GM21447 (cell line): ENCODE results near the gene IL2RA.

Source experiments
- ATAC-seq: cut with Tn5 transposase; IDR thresholded peaks from one replicate; pipeline ENCODE4 v1.9.1; 2021; ENCODE audit not compliant: unreplicated experiment

The IL2RA gene

GRCh38 chr10:6061056-6061455, 1.1 kb downstream of the IL2RA start:
- ATAC-seq = no peak

DNA sequence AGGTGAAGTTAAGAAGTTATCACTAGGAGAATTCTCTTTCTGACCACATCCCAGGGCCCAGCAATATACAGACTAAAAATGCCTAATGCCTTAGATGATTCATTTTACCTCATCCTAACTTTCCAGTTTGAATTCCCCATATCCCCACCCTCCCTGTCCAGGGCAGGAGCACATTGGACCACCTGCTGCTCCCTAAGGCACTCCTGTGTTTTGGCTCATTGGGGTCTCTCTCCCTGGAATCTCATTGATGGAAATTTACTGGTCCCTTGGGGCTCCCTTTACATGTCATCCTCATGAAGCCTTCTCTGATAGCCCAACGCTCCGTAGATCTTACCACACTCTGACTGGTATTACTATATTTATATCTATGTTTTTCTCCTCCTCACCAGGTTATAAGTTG, 2.7 kb downstream of the IL2RA start:
- ATAC-seq = no peak

GRCh38 chr10:6058682-6059475, 3.3 kb downstream of the IL2RA start:
- no peak for ATAC-seq

- ATAC-seq = no peak
Measured at GRCh38 chr10:6056411-6057135, 5.6 kb downstream of the IL2RA start.

- no peak for ATAC-seq
Measured at GRCh38 chr10:6055929-6056328, 6.2 kb downstream of the IL2RA start.

- no peak for ATAC-seq
Measured at GRCh38 chr10:6054884-6055283, 7.3 kb downstream of the IL2RA start.

- no peak for ATAC-seq
Measured at GRCh38 chr10:6053816-6054631, 8.1 kb downstream of the IL2RA start.

DNA sequence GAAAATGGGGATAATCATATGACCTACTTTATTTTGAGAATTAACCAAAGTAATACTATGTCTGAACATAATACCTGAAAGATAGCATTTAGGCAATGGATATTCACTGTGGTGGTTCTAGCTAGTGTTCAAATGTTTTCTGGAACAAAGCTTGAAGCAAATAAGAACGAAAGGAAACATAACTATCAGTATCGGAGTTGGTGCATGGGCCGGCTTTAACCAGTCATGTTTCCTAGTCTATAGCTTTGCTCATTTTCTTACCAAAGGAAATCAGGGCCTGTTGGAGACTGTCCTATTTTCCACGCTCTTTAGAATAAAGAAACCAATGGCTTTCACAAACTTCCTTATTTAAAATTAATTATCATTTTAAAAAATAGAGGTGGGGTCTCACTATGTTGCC, 8.9 kb downstream of the IL2RA start:
- no peak for ATAC-seq

DNA sequence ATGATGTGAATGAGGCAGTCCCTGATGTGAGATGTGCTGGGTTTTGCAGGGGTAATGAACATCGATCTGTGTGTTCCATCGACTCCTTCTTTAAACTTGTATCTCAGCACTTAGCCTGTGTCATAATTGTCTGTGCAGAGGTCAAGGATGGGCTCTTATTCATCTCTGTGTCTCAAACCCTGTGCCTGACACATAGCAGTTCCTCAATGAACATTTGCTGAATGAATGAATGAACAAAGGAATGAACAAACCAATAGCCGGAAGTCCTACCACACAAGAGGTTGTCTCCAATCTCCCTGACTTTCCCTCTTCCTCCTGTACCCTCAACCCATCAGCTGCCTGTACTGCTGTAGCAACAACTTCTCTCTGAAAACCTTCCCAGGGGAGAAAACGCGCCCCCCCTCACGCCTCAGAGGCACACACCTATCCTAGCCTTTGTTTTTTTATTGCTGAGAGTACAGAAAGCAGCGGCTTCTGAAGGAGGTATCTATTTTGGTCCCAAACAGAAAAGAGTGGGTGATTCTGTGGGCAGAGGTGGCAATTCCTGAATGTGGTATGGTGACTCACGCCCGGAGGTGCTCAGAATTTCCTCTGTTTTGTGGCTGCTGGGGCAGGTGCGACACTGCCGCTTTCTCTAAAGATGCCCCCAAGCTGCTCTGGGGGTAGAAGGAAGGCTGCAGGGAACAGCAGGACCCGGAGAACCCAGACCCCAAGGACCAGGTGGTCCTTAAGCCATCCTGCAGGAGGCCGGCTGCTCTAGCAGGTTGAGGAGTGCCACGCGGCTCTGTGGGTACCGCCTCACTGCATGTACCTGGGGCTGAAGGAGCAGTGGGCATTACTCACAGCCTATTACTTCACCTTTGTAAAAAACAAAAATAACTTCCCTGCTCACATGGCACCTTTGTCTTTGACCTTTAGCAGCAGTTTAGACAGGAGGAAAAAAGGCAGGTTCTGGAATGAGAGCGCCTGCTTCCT, 9.6 kb downstream of the IL2RA start:
- peak; percentile 28 for ATAC-seq

GRCh38 chr10:6050801-6051445, 11.2 kb downstream of the IL2RA start:
- peak; percentile 62 for ATAC-seq

- ATAC-seq = no peak
Measured at GRCh38 chr10:6049031-6049400, 13.2 kb downstream of the IL2RA start.

DNA sequence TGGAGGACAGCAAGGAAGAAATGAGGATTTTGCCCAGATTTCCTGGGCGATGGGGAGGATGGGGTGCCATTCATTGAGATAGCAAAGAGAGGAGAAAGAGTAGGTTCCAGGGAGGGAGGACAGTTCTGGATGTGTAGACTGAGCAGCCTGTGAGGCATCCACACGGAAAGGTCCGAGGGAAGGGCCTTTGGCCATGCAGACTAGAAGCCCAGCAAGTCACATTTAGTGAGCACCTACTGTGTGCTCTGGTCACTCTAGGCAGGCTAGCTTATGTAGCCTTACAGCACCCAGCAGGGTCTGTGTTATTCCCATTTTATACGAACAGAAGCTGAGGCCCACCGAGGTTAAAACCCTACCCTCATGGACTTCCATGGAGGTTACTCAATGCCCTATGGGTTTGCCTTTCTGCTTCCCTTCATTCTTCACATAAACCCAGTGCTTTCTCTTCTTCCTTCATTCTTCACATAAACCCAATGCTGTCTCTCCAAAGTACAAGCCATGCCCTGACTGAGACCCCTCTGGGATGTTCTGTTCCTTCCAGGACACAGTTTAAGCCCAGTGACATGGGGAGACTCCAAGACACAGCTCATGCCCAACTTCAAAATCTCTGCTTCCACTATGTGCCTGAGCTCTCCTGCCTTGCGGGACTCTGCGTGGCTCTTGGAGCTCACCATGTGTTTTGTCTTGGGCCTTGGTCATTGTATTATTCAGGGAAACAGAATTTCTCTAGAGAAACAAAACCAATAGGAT, 13.7 kb downstream of the IL2RA start:
- no peak for ATAC-seq

DNA sequence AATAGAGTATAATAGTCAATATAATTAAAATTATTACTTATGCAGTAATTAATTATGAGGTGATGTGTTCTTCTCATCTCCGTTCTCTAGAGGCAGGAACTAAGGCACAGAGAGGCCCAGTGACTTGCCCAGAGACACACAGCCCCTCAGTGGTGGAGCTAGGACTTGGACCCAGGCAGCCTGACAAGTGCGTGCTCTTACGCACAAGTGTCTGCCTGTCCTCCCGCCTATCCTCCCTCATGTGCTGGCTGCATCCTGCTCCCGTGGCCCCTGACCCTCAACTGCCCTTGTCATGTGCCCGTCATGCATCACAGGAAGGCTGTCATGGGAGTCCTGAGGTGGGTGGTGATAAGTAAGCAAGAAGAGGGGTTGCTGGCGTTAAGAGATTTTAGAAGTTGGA, 14.3 kb downstream of the IL2RA start:
- no peak for ATAC-seq

DNA sequence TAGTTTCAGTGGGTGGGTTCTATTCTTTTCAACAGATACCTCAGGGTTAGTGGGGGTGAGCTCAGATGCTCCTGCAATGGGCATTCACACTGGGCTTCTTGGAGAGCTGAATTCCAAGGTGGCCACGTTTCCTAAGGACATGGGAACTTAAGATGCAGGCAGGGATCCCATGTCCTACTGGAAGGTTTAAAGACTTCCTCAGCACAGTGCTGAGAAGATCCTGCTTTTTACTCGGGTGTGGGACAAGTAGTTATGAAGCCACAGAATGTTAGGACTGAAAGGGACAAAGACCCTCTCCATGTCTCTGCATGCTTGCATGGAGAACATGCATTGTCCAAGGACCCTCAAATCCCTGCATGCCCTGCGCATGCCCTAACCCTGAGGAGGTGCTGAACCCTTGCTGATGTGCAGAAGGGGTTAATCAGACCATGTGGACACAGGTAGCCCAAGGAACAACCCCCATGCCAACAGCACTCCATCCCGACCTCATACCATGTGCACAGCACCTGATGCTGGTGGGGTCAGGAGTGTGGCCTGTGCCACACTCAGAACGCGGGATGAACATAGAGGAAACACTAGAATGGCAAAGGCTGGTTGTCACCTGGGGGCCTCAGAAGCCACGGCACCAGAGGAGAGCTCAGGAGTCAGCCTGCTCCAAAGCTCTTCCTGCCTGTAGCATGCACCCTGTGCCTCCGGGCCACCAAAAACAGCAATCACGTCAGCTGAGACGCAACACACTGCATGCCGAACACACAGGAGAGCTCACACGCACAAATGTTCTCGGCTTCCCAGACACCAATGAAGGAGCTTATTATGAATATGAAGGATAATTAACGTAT, 15.2 kb downstream of the IL2RA start:
- ATAC-seq = no peak

- no peak for ATAC-seq
Measured at GRCh38 chr10:6045878-6046772, 16.0 kb downstream of the IL2RA start.

GRCh38 chr10:6045314-6045848, 16.8 kb downstream of the IL2RA start:
- ATAC-seq = no peak

DNA sequence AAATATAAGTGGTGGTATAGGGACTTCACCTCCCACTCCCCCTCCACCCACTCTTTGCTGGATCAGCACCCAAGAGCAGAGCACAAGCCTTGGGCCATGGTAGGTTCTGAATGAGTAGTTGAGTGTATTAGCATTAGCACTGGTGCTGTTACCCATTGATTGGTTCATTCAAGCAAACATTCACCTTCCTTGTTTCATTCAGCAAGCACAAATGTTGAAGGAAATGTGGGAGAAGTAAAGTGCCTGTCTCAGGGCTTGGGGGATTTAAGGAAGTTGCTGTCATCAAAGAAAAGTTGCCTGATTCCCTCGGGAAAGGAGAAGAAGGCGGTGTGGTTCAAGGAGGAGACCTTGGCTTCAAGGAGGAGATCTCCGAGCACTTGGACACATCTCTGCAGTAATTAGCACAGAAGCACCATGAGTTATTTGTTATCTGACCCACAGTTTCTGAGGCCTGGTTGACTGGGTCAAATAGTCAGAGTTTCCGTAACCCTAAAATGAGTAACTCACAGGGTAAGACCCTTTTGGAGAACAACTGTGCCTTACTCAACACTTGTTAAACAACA, 17.3 kb downstream of the IL2RA start:
- no peak for ATAC-seq
